ENCODE measurements around the gene DHX58.

DHX58 gene

DNA sequence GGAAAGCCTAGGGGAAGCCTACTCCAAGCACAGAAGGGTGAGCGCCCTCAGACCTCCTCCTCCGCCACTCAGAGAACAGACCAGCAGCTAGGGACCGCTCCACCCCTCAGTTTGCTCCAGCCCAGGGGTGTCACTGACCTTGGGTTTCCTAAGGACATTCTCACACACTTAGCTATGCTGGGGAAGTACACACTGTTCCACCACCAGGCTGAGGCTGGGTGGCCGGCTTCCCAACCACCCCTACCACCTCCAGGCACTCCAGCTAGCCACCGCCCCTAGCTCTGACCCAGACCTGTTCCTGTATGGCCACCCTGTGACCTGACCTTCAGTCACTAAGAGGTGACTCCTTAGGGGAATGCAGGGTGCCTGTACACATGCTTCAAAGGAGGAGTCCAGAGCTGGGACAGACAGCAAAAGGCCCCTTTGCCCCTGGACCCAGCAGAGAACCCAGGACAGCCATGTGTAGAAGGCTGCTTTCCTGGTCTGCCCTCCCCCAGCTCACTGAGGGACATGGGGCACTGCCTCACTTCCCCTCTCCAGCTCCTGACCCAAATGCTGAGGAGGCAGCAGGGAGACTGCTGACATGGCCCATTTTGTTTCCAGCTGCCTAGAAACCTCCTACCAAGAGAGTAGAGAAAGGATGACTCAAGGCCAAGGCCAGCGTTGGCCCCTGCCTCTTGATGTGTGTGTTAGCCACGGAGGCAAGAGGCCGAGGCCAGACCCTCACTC lies 16.8 kb upstream of the DHX58 start:
- no peak for DNase-seq

DNA sequence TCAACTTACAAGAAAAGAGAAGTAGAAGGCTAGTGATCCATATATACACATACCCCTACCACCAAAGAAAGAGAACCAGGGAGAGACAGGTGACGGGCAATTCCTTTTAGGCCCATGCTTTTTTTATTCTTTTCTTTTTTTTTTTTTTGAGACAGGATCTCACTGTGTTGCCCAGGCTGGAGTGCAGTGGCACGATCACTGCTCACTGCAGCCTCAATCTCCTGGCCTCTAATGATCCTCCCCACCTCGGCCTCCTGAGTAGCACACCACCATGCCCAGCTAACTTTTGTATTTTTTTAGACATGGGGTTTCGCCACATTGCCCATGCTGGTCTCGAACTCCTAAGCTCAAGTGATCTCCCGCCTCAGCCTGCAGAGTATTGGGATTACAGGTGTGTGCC lies 14.9 kb upstream of the DHX58 start:
- no peak for DNase-seq

DNA sequence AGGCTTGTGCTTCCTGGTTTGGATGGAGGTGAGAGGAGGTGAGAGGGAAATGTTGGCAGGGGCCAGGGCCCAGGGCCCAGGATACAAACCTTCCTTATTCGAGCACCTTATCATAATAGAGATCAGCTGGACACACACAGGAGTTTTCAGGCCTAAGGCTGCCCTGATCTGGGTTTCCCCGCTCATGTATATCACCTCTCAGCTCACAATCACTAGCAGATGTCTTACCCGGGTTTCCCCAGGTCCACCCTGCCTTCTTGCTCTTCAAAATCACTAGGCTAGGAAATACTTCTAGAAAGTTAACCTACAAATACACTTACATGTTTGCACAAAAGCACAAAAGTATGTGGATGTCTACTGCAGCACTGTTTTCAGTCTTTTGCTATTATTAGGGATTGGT lies 14.3 kb upstream of the DHX58 start:
- DNase-seq, result no peak

DNA sequence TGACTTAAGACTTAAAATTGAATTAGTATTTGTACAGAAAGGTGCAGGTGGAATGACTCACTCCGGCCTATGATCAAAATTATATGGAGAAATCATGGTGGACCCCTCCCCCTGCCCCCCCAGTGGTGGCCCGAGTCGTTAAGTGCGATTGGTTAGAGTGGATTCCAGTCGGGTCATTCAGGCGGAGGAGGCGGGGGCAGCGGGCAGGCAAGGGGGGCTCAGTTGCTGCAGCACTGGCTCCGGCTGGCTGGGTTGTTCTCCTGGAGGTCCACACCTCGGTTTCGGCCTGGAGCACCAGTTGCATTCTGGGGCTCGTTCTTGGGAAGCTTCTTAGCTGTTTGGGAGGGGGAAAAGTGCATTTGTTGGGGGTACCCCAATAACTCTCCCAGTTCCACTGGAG lies 13.1 kb upstream of the DHX58 start:
- DNase-seq, result no peak

DNA sequence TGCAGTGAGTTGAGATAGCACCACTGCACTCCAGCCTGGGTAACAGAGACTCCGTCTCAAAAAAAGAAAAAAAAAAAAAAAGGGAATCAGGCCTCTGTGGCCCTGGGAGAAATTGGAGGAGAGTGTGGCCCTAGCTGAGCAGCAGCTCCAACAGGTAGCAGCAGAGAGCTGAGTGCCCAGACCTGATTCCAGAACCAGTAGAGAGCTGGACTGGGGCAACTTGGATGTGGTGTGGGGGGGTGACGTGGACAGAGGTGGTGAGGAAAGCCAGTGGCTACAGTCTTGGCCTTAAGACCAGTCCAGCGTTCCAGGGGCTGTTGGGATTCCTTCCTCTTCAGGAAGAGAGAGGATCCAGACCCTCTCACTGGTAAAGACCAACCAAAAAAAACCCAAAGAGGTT lies 11.7 kb upstream of the DHX58 start:
- no peak for DNase-seq

DNA sequence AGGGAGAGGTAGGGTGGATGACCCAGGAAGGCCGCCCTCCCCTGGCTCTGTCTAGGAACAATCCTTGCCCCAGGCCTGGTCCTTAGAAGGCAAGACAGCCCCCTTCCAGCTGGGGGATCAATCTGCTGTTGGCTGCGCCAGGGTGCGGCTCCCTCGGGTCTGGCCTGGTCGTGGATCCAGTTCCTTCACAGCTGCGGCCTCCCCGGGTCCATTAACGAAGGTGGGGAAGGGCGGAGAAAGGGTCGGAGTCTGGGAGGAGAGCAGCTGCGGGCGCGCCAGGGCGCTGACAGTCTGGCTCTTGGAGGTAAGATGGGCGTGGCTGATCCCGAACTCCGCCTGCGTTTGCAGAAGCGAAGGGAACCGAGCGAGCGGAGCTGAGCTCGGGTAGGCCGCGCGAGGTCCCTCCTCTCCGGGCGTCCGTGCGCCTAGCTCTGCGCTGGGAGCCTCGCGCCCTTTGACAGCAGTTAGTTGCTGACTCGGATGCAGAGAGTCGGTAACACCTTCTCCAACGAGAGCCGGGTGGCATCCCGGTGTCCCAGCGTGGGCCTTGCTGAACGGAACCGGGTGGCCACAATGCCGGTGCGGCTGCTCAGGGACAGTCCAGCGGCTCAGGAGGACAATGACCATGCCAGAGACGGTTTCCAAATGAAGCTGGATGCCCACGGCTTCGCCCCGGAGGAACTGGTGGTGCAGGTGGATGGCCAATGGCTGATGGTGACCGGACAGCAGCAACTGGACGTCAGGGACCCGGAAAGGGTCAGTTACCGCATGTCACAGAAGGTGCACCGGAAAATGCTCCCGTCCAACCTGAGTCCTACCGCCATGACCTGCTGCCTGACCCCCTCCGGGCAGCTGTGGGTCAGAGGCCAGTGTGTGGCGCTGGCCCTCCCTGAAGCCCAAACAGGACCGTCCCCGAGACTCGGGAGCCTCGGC lies 10.1 kb upstream of the DHX58 start, which contains the start of gene HSPB9:
HSPB9 (plus strand) TSS at position 434 of the 933 bp plus-strand sequence; CDS start at position 481, 47 bp downstream.
- DNase-seq, result no peak

DNA sequence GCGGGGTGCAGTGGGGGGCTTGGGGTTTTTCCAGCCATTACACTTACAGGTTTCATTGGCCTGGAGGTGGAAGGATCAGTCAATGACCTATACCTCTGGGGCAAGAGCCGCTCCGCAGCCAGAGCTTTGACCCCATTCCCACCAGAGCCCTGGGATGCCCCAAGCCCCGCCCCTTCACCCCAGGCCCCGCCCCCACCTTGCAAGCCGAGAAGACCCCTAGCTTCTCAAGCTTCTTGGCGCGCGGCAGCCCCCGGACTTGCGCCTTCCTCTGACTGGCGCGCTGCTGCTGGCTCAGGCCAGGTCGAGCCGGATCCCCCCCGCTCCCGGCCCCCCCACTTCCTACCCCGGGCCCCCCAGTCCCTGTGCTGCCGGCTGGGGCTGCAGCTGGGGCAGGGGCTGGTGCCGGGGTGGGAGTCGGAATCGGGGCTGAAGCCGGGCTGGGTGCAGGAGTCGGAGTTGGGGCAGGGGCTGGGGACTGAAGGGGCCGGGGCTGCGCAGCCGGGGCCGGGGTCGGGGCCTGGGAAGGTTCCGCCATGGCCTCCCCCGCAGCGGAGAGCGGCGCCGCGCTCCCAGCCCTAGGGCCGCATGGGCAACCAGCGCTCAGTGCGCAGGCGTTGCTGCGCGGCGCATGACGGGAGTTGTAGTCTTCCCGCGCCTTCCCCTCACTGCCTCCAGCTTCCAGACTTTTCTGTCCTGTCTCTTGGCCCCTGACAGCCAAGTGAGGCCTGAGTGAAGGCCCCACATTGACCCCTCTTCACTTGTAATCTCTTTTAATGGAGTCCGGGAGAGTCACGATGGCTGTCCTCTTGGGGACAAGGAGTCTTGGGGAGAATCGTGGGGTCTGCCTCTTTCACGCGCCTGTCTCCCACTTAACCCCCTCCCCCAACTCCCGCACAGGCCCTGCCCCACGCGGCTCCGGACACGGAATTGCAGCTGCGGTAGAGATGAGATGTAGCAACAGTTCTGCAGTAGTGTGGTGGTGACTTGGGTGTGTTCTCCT lies 8.6 kb upstream of the DHX58 start, which contains the start of gene KAT2A:
KAT2A (minus strand) TSS at position 598 of the 1,000 bp plus-strand sequence; CDS start at position 535, 63 bp downstream.
- DNase-seq, result peak; percentile 79

DNA sequence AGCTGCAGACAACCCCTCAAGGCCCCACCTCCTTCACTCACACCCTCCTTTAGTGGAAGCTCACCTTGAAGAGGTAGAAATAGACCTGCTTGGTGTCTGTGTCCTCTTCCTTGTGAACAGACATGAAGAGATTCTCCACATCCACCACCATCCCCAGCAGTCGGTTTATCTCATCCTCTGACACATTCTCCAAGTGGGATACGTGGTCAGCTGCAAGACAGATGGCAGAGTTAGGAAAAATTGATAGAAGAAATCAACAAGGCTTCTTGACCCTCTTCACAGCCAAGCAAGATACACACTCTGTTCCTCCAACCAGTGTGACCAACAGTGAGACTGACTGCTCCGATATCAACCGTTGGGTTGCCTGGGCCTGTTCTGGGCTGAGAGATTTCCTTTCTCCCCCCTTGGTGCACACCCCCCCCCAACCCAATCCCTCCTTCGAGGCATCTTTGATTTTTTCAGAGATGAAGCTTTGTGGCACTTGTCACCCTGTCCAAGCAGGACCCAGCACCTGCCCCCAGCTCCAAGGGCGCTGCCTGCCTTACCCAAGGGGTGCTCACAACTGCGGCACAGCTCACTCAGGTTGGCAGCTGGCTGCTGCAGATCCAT lies 7.8 kb upstream of the DHX58 start:
- DNase-seq, result no peak

DNA sequence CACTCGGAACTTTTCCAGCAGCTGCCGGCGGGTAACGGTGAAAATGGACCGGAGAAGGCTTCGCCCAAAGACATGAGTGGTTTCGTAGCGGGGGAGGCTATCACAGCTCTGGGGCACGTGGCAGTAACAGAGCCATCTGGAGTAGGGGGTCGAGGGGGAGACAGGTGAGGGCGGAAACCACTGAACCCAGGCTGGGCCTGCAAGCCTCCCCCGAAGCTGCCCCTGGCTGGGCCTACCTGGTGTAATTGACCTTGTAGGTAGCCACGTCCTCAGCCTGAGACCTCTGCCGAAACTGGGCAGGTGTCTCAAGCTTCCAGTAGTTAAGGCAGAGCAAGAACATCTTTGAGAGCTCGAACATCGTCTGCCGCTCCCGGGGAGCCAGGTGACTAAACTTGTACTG lies 6.8 kb upstream of the DHX58 start:
- DNase-seq, result no peak

DNA sequence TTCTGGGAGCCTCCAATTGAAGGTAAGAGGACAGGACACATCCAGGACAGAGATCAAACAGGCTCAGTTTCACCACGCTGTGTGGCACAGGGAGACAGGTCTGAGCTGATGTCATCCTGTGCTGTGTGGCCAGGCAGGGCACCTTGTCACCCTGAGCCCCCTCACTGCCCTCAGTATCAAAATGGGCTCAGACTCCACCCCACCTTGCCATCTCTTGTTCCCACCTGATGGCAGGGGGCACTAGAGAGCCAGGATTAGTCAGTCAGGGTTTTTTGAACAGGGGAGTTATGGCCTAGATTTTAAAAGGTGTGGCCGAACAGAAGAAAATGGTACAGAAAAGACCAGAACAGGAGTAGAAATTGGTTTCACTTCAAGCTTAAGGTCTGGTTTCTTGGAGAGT lies 6.0 kb upstream of the DHX58 start:
- peak; percentile 25 for DNase-seq

DNA sequence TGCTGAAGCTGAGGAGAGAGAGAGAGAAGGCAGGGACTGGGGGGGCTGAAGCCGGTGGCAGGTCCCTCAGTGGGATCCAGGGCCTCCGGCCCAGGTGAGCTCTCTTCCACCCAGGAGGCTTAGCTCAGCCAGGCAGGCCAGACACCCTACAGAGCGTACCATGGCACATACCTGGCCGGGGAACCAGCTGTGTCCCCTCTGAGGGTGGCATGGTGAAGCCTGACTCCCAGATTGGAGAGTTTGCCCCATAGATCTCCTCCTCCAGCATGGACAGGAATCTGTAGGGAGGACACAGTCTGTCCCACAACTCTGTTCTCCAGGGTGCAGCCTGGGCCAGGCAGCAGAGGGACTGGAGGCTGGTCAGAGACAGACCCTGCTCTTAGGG lies 5.6 kb upstream of the DHX58 start:
- DNase-seq, result no peak

DNA sequence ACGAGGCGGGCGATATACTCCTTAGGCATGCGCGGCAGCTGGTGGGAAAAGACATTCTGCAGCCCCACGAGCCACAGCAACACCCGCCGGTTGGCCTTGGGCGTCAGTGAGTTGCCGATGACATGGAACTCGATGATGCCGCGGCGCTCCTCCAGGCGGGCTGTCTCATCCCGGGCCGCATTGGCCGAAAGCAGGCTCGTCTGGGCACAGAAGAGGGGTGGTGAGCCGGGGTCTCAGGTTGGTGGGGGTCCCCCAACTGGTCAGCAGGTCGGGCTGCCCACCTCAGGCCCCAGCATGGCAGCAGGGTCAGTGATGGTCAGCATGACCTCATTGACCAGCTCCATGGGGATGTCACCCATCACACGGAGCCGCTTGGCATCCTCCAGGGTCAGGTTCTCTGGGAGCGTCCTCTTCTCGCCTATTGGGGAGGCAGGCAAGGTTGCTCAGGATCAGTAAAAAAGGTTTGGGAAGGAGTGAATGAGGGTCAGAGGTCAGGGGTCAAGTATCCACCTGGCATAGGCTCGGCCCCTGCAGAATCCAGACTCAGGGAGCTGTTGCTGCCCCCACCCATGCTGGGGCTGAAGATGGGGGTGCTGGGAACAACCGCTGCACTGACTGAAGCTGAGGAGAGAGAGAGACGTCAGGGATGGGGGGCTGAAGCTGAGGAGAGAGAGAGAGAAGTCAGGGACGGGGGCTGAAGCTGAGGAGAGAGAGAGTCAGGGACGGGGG lies 5.0 kb upstream of the DHX58 start:
- no peak for DNase-seq

DNA sequence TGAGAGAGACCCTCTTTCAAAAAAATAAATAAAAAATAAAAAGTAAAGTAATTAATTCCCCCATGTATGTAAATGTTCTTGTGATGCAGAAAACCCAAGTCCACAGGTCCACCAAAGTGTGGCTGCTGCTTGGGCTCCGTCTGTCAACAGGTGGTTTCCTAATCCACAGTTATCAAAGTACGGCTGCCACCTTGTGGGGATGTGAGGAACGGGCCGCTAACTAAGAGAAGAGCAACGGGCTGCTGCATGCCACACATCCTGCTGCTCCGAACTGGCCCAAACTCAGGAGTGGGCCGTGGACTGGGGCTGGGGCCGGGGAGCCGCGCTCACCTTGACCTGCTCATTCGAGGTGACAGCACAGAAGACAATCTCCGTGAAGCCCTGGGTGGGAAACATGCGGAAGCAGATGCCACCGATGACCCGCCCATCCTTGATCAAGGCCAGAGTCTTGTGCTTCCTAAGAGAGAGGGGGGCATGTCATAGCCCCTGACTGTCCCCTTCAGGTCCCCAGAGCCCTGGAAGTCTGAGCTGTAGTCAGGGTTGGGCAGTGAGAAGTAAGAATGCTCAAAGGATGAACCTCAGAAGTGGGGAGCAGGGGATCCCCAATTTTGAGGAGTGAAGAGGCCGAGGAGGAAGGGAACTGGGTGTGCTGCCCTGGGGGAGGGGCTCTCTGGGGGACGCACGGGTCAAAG lies 4.3 kb upstream of the DHX58 start:
- peak; percentile 83 for DNase-seq

DNA sequence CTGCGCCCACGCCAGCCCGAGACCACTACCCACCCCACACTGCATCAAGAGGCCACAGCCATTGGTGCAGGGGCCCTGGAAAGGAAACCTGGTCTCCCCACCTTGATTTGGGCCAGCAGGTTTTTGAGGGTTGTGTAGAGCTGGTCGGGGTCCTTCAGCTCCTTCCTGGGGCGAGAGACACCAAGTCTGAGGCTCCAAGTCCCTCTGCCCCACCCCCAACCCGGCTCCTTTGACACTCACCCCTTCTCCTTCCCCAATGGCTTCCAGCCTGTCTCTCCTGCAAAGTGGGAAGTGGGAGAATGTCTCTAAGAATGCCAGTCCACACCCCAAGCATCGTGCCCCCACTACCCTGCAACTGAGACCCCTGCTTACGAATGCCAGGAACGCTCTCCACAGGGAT lies 1.6 kb upstream of the DHX58 start:
- no peak for DNase-seq

DNA sequence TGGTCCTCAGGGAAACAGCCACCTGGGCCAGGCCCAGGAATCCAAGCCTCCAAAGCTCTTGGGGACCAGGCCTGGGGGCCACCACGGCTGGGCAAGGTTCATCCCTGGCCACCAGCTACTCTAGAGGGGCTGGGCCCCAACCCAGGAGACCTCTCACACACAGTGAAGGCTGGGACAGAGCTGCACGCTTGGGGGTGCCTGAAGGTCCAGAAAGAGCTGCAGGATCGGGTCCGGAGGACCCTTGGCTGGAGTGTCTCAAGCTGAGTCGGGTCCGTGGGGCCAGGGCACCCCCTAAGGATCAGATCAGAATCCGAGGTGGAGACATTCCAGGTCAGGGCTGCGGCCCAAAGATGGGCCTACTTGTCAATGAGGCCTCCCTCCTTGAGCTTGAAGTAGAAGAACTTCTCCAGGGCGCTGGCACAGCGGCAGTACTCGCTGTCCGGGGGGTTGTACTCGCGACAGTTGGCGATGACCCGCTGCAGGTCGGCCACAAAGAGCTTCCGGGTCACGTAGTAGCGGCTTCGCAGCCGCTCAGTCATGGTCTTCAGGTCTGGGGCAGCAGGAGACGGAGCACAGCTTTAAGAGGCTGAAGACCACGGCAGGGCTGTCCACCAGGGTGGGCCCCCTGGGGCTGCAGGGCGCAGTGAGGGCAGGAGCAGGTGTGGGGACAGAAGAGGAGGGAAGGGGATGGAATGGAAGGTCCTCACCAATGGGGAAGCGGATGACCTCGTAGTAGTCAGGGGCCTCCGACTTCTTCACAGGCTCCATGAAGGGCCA lies 967 bp upstream of the DHX58 start:
- no peak for DNase-seq

DNA sequence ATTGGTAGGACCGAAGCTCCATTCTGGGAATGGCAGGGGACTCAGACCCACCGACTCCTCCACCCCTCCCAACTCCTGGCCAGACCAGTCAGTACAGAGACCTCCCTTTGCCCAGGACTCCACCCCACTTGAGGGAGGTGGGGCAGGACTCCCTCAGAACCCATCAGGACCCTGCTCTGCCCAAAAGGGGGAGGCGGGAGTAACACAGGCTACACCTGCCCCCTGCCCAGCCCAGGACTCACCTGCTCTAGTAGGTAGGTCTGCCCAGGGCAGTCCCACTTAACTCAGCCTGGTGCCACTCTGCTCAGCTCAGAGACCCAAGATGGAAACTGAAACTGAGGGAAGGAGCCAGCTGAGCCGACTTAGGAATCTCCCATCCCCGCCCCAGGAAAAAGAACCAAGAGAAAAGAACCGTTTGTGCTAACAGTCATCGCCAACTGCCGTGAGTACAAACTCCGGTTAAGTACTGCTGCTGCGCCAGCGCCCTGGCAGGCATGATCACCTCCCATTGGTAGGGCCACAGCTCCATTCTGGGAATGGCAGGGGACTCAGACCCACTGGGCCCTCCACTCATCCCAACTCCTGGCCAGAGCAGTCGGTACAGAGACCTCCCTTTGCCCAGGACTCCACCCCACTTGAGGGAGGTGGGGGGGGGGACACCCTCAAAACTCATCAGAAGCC lies 503 bp downstream of the DHX58 start:
- peak; percentile 17 for DNase-seq

DNA sequence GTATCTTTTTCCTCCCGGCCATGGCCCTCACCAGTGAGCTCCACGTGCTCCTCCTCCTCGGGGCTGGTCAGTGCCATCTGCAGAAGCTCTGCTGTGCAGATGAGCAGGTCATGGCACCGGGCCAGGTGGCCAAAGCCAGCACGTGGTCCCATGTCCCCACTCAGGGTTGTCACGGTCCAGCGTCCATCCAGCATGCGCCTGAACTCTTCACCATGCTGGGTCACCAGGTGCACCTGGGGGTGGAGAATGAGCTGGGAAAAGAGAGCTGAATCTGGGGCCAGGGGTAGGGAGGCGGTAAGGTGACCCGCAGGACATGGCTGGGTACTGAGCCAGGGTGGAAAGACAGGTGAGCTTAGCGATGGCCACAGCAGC lies 1.3 kb downstream of the DHX58 start:
- no peak for DNase-seq

DNA sequence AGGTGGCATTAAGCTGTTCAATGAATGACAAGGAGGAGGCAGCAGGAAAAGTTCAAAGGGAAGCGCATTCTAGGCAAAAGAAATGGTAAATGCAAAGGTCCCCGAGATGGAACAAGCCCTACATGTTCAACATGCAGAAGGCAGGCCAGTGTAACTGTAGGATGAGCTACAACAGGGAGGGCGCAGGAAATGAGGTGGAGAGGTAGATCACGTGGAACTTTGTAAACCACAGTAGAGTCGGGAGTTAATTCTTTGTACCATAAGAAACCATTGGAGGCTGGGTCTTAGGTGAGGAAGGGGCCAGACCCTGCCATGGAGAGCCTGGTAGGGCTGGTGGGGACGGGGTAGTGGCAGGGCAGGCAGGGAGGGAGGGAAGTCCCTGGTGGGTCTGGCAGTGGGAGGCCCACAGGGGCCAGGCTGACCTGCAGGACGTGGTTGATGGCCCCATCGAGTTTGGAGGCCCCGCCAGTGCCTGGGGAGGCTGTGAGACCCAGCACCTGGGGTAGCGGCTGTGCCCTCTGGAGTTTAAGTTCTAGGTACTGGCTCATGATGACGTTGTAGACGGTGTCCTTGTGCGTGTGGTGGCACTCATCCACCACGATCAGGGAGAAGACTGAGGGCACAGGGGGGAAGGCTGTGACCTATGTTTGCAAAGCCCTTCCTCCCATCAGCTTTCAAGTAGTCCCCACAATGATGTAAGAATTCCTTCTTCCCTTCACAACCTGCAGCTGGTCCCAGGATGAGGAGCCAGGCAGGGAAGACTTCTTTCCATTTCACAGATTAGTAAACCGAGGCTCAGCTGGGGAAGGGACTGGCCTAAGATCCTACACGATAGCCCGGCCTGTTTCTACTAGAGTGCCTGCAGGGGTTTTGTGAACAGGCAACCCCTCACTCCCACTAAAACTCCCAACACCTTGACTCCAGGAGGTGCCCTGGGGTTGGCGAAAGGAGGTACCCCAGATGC lies 1.9 kb downstream of the DHX58 start:
- no peak for DNase-seq
